Measurements from ENCODE around the gene EPN3.

- TF ChIP-seq, protein P1, sequence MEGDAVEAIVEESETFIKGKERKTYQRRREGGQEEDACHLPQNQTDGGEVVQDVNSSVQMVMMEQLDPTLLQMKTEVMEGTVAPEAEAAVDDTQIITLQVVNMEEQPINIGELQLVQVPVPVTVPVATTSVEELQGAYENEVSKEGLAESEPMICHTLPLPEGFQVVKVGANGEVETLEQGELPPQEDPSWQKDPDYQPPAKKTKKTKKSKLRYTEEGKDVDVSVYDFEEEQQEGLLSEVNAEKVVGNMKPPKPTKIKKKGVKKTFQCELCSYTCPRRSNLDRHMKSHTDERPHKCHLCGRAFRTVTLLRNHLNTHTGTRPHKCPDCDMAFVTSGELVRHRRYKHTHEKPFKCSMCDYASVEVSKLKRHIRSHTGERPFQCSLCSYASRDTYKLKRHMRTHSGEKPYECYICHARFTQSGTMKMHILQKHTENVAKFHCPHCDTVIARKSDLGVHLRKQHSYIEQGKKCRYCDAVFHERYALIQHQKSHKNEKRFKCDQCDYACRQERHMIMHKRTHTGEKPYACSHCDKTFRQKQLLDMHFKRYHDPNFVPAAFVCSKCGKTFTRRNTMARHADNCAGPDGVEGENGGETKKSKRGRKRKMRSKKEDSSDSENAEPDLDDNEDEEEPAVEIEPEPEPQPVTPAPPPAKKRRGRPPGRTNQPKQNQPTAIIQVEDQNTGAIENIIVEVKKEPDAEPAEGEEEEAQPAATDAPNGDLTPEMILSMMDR (IDR thresholded peaks at IDR 0.05) = no peak
- no peak for TF ChIP-seq POLR2A (IDR thresholded peaks at IDR 0.05)
These were observed 1.2 kb downstream of the EPN3 start for GRCh38 chr17:50533720-50534148.

Data from heart left ventricle (tissue), 13 donors.